Stimulated activated CD4-positive, alpha-beta T cell treated with anti-CD3 and anti-CD28 coated beads, TNF-alpha, amount 100 ng/mL, for 24 hours (primary cell): ENCODE results near the gene MRPL10.

ENCODE experiments used
- DNase-seq, 3 experiments: peaks; one replicate each; pipeline ENCODE4 v3.0.0-alpha.2; 2020; ENCODE audit warnings: low read depth in 3 of 3

MRPL10 gene

DNA sequence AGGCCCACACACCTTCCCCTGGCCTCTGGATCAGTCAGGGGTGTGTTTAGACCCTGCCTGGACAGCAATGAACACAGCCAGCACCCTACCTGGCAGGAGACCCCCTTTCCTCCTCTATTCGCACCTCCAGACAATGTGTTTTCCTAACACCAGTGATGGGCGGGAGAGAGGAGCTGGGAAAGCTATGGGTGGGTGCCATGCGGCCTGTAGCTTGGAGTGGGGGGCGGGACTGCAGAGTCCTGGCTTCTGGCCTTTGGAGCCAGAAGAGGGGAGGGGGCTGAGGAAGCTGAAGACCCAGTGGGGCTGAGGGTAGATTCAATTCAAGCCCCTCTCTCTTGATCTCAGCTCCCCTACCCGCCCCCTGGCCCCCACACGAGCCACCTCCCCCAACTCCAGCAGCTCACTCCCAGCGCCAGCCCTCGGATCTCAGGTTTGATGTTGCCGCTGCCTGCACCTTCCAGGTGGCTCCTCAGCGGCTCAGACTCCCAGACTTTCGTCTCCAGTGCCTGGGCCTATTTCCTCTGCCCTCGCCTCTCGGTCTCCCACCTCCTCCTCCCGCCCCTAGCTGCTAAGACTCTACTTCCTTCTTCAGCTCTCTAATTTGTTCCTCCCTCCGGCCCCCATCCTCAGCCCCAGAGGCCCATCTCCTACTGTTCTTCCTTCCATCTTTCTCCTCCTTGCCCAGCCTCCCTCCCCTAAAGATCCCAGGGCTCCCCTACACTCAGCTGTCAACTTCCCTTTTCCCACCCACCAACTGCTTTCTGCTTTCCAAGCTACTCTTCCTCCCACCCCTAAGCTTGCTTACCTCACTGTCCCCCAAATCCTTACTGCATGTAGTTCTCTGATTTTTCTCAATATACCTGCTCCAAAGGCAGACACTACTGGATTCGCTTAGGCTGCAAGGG, 26.5 kb upstream of the MRPL10 start:
- DNase-seq: no peak

DNA sequence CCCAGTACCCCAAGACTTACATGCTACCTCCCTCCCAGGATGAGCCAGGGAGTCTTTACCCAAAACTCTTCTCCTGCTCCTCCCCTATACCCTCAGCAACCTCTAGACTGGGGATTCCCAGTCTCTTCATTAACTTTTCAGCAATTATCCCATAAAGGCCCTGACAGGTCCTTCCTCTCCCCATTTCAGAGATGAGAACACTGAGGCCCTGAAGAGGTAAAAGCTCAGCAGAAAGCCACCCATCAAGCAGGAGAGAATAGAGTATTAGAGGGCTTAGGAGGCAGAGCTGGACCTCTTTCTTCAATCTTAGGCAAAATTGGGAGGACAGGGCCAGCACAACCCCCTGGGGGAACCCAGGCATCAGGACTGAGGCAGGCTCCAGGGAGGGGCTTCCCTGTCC, 25.5 kb upstream of the MRPL10 start:
- DNase-seq: no peak

DNA sequence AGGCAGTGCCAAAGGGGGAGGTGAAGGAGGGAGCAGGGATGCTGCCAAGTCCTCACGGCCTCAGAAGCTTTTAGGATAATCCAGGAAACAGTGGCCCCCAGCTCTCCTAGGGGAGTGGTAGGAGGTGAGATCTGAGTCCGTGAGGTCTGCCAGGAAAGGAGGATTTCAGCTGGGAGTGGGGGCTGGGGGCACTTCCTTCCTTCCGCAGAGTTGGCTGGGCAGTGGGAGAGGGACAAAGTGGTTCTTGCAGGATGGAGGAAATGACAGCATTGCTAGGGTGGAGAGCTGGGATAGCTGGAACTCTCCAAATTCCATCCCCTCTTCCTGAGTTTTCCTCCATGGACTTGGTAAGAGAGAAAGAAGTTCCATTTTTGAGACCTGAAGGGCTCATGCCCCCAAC, 24.4 kb upstream of the MRPL10 start:
- DNase-seq: no peak

DNA sequence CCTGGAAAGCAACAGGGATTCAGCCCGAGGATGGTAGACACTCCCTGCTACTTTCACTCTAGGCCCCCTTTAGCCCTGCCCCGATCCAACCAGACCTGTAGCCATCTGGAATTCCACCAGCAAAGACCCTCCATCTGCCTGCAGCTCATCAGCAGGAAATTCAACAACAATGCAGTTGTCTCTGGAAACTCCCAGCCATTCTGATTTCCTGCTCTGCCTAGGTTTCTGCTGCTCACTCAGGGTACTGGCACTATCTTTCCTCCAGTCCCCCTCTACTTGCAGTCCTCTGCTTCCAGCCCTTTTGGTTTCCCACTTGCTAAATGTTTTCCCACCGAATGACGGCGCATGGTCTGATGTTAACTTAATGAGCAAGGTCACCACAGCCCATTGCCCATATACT, 22.3 kb upstream of the MRPL10 start:
- DNase-seq: no peak

GRCh38 chr17:47852113-47852949, 21.0 kb upstream of the MRPL10 start:
- no peak for DNase-seq

DNA sequence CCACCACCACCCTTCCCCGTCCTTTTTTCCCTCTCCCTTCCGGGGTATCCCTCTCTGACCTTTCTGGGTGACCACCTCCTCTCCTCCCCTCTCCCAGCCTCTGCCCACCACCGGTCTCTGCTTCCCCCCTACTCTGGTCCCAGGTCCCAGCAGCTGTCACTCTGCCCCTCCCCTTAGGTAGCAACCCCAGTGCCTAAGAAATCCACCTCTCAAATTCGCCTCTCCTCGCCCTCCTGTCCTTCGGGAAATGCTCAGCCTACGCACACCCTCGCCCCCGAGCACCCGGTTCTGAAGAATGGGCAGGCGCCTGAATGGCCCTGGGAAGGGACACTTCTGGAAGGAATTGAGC, 20.4 kb upstream of the MRPL10 start:
- no peak for DNase-seq

- DNase-seq: peak in 2 of 3 experiments; percentile 36 to 79
Observed at GRCh38 chr17:47850692-47851573, 19.6 kb upstream of the MRPL10 start, which contains the start of gene SP6. TSS of gene SP6 (minus strand) at chr17:47851163. CDS start at chr17:47848429, 2,734 bp downstream.

GRCh38 chr17:47850373-47850691, 19.0 kb upstream of the MRPL10 start:
- no peak for DNase-seq

DNA sequence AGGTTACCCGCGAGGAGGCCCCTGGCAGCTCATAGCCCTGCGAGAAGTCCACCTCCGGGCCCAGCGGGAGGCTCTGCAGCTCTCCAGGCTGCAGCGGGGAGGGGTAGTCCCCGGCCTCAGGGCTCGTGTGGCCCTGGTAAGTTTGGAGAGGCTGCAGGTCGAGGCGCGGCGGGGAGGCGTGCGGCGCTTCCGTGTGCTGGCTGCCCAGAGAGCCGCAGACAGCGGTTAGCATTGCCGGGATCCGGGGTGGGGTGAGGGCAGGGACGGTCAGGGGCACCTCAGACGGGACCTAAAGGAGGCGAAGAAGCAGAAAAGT, 16.8 kb upstream of the MRPL10 start:
- DNase-seq: no peak

- DNase-seq: no peak
Observed at GRCh38 chr17:47847341-47848197, 16.2 kb upstream of the MRPL10 start.

DNA sequence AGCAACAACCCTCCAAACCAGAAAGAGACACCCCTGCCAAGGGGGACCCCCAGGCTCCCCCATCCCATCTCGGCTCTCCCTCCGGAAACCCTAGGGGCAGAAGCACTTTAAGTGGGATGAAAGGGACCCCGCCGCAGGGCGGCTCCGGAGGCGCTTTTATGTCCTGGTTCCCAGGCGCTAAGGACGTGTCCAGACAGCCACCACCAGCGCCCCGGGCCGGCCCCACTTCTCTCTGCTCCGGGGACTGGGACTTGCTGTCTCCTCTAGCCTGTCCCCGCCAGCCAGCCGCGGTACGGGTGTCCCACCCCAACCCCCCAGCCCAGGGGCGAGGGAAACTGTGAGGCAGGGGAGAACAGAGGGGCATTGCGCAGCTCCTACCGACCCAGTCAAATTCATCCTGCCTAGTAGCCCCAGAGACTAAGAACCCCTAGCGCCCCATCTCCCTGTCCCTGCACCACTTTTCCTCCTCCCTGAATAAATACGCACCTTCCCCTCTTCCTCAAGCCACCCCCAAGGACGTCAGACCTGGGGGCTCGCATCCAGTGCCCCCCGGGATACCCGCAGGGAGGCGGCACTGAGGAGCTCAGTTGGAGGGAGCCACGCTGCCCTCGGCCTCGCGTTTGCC, 15.5 kb upstream of the MRPL10 start:
- DNase-seq: no peak

GRCh38 chr17:47845716-47846075, 14.4 kb upstream of the MRPL10 start:
- DNase-seq: no peak

DNA sequence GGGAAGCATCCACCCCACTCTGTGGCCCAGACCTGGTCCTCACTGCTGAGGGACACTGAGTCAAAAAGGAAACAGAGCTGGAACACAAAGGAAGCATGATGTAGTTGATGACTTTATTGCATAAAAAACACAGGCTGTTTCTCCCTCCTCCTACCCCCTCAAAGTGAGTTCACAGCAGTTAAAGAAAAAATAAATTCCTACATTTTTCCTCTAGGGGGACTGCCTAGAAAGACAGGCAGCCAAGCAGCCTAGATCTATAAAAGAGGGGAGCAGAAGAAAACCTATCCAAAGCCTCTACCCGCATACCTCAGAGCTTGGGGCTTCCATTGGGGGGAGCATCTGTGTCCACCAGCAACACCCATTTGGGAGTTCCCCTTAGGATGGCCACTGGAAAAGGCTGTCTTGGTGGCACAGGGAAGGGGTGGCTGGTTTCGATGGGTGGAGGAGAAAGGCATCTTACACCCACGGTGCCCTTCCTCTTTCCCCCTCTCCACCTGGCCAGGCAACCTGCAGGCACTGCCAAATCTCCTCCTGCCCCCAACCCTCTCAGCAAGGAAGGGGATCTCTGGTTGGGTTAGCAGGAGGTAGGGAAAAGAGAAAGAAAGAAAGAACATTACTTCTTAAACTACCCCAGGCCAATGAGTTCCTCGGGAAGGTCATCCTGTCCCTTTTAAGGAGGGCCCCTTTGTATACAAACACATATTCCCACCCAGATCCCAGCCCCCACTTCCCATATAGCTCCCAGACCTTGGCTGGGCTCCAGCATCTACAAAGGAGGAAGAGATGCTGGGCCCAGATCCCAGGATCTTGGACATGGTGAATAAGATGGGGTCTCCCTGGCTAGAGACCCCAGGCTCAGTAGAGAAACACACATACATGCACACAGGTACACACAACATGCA, 13.7 kb upstream of the MRPL10 start:
- no peak for DNase-seq

GRCh38 chr17:47844227-47844626, 12.9 kb upstream of the MRPL10 start:
- DNase-seq: no peak

DNA sequence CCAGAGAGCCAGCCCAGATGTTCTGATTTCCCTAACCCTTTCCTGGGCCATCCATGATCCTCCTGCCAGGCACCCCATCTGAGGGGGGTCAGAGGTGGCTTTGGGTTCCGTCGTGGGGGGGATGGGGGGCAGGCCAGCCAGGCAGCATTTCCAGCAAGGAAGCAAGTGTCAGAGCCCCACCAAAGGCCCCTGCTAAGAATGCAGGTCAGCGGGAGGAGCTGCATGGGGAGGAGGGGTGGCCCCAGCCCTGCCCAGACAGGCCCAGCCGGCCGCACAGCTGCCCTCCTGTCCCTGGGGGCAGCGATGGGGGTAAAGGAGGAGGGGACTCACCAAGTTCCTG, 12.0 kb upstream of the MRPL10 start:
- DNase-seq: no peak

- no peak for DNase-seq
Observed at GRCh38 chr17:47841488-47842291, 10.3 kb upstream of the MRPL10 start.

- DNase-seq: peak; percentile 76 to 91 (median 77)
Observed at GRCh38 chr17:47840742-47841487, 9.6 kb upstream of the MRPL10 start, which contains the start of gene SCRN2. TSS of gene SCRN2 (minus strand) at chr17:47841273. CDS start at chr17:47840843, 430 bp downstream.
